Putamen (tissue), 1 donor: ENCODE results near the gene LRP1B.
"Not testable (repeated sequence)": the region's sequence is repeated elsewhere in the genome, so short reads cannot be mapped to it uniquely, and the experiment has no call there.

Experiments used
- DNase-seq: peaks from one replicate; pipeline ENCODE4 v3.0.0-alpha.2; 2016; ENCODE audit warnings: low spot score

Gene LRP1B

GRCh38 chr2:140454717-140455116, 1676.1 kb downstream of the LRP1B start:
- DNase-seq, result peak; percentile 71

- DNase-seq, result no peak
These were observed 1679.5 kb downstream of the LRP1B start for GRCh38 chr2:140451324-140451723.

GRCh38 chr2:140442319-140442718, 1688.5 kb downstream of the LRP1B start:
- DNase-seq, result no peak

GRCh38 chr2:140440815-140441214, 1690.0 kb downstream of the LRP1B start:
- no peak for DNase-seq

GRCh38 chr2:140436936-140437335, 1693.9 kb downstream of the LRP1B start:
- no peak for DNase-seq

- not testable (repeated sequence) for DNase-seq
These were observed 1703.8 kb downstream of the LRP1B start for GRCh38 chr2:140427033-140427432.

GRCh38 chr2:140424471-140424870, 1706.3 kb downstream of the LRP1B start:
- no peak for DNase-seq

GRCh38 chr2:140422759-140423158, 1708.1 kb downstream of the LRP1B start:
- no peak for DNase-seq

GRCh38 chr2:140417504-140417903, 1713.3 kb downstream of the LRP1B start:
- no peak for DNase-seq

- DNase-seq, result no peak
These were observed 1714.2 kb downstream of the LRP1B start for GRCh38 chr2:140416577-140416976.

- not testable (repeated sequence) for DNase-seq
These were observed 1715.8 kb downstream of the LRP1B start for GRCh38 chr2:140415035-140415434.

GRCh38 chr2:140410695-140411094, 1720.1 kb downstream of the LRP1B start:
- no peak for DNase-seq

GRCh38 chr2:140401056-140401455, 1729.8 kb downstream of the LRP1B start:
- no peak for DNase-seq

GRCh38 chr2:140392824-140393223, 1738.0 kb downstream of the LRP1B start:
- no peak for DNase-seq

- no peak for DNase-seq
These were observed 1745.9 kb downstream of the LRP1B start for GRCh38 chr2:140384946-140385345.

- DNase-seq, result no peak
These were observed 1747.0 kb downstream of the LRP1B start for GRCh38 chr2:140383781-140384180.

- no peak for DNase-seq
These were observed 1754.1 kb downstream of the LRP1B start for GRCh38 chr2:140376686-140377085.

- DNase-seq, result no peak
These were observed 1767.7 kb downstream of the LRP1B start for GRCh38 chr2:140363131-140363530.

- no peak for DNase-seq
These were observed 1768.5 kb downstream of the LRP1B start for GRCh38 chr2:140362361-140362760.

- DNase-seq, result no peak
These were observed 1771.6 kb downstream of the LRP1B start for GRCh38 chr2:140359056-140359771.

GRCh38 chr2:140356697-140357096, 1774.1 kb downstream of the LRP1B start:
- no peak for DNase-seq

- DNase-seq, result no peak
These were observed 1775.2 kb downstream of the LRP1B start for GRCh38 chr2:140355511-140356090.

- no peak for DNase-seq
These were observed 1776.3 kb downstream of the LRP1B start for GRCh38 chr2:140354544-140354943.

- no peak for DNase-seq
These were observed 1777.3 kb downstream of the LRP1B start for GRCh38 chr2:140353541-140353940.
